GM21576 (cell line): ENCODE measurements around the gene PRICKLE4.
"Not testable (repeated sequence)": the region's sequence is repeated elsewhere in the genome, so short reads cannot be mapped to it uniquely, and the experiment has no call there.

ENCODE experiments used
- ATAC-seq: cut with Tn5 transposase; IDR thresholded peaks from one replicate; pipeline ENCODE4 v1.9.1; 2021; ENCODE audit warnings: mild to moderate bottlenecking, moderate library complexity; ENCODE audit not compliant: unreplicated experiment

Gene PRICKLE4

DNA sequence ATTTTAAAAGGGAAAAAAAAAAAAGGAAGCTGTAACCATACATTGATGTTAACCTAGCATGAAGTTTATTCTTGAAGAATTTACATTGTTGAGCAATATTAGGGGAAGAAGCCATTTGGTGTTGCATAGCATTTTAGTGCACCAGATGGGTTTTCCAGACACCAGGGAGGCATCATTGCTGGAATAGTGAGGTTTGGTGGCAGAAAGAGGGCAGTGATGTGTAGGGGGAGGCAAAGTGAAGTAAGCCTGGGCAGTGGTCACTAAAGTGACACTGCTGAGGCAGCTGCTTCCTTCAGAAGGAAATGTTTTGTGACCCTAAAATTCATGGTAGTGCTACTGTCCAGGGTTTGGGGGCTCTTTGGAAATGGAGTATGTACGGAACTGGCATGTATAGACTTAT lies 9.5 kb downstream of the PRICKLE4 start:
- no peak for ATAC-seq

DNA sequence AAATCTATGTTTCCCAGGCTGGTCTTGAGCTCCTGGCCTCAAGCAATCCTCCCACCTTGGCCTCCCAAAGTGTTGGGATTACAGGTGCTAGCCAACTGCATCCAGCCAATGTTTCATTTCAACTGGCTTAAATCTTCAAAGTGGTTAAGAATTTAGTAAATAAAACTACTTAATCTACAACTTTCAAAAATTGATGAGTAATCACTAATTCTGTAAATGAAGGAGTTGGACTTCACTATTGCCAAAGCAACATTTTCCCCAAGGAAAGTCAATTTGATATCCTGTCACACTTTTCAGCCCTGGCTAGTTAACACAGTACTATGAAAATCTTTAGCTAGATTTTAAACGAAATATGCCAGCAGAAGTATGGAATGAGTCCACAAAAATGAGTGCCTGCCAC lies 10.7 kb downstream of the PRICKLE4 start:
- ATAC-seq, result no peak

DNA sequence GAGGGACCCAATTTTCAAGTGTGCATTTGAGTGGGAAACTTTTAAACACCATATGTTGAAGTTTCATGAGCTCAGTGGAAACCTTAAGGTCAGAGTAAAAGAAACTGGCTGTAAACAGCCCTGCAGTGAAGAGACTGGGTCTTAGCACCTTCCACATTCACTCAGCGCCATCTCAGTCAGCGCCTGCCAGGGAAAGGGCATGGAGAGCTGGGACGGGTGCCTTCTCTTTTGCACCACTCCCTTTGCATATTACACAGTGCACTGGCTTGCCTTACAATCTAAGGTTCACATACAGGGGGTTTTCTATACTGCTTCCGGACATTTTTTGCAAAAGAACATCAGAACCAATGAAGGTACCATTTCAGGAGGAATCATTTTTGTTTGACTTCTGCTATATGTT lies 11.4 kb downstream of the PRICKLE4 start:
- ATAC-seq, result no peak

DNA sequence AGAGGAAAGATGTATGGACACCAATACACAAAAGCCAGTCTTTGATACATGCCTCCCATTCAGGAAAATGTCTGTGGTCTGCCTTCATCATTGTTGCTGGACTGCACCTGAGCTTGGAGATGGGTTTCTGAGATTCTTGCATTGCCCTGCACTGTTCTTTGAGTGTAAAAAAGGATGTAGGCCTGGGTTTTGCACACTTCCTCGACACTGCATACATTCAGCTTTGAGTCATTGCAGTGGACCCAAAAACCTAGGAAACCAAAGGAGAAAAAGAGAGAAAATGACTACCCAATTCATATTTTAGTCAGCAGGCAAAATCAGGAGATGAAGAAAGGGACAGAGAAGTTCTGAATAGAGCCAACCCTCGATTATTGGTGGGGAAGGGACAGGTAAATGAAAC lies 15.9 kb downstream of the PRICKLE4 start:
- no peak for ATAC-seq

DNA sequence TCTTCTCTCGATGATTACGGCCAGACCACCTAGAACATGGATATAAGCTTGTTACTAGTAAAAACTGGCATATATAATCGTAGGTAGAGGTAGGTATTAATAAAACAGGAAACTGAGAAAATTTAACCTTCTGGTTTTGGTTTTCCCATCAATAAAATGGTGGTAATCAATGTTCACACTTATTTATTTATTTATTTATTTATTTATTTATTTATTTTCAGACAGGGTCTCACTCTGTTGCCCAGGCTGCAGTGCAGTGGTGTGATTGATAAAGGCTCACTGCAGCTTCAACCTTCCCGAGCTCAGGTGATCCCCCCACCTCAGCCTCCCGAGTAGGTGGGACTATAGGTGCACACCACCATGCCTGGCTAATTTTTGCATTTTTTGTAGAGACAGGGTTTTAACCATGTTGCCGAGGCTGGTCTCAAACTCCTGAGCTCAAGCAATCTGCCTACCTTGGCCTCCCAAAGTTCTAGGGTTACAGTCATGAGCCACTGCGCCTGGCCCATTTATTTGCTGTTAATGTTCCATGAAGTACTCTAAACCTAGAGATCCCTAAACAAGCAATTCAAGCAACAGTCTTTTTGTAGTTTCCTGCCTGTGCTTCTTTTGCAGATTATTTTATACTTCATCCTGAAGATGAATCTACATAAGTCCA lies 18.4 kb downstream of the PRICKLE4 start:
- no peak for ATAC-seq

DNA sequence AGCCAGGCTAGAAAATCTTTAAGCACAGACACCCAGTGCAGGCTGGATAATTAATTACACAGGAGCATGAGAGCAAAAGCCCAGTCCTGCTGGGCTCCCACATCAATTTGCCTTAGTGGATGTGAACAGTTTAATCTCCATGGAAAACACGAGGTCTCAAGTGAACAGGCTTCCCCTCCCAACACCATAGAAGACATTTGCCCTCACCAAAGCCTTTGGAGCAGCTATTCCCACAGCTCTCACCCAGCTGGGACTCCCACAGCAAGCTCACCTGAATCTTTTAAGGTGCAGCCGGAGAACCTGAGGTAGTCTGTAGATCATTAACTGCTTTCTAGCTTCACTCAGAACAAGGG lies 19.0 kb downstream of the PRICKLE4 start:
- ATAC-seq, result no peak

DNA sequence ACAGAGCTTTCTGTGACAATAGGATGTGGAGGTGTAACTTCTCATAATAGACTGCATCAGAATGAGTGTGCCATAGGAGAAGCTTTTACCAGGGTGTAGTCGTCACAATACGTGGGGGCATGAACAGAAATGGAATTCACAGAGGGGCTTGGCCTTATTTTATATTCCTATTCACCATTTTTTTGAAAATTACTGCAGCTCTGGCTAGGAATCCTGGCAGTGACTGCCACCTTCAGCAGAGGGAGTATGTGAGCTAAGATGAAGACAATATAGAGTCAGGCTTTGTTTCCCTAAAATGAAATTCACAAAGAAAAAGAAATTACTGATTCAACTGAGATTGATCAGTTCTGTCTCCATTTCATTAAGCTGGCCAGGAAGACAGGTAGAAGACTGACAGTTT lies 20.8 kb downstream of the PRICKLE4 start:
- no peak for ATAC-seq

DNA sequence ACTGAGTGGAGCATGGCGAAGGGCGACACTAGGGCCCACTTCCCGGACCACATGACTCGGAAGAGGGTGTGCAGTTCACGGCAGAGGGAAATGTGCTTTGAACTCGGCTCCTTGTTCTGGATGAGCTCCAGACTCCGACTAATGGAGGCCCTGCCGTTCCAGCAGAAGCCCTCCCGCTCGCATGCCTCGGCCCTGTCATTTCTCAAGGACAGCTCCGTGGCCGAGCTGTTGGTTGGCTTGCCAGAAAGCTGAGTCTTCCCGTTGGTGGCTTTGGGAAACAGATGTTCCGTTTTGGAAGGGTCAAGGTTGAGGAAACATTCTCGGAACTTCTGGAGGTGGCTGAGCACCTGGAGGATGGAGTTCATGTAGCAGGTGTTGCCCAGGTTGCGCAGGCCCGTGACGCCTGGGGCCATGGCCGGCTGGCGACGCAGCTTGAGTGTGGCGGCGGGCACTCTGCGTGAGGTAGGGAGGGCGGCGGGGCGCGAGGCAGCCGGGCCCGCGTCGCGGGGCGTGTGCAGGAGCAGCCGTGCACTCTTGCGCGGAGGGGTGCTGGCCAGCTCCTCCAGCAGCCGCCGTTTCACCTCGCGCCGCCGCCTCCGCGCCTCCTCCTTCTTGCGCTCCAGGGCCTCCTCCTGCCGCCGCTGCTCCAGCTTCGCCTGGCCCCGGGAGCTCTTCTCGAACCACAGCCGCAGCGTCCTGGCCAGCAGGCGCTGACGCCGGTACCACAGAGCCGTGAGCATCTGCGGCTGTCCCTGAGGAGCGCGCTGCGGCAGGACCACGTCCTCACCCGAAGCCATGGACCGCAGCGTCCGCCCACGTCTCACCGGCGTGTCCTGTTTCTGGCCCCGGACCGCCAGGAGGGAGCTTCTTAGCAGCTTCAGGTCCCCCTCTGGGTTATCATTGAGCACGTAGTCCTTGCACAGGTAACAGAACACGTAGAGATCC lies 25.5 kb downstream of the PRICKLE4 start:
- no peak for ATAC-seq

DNA sequence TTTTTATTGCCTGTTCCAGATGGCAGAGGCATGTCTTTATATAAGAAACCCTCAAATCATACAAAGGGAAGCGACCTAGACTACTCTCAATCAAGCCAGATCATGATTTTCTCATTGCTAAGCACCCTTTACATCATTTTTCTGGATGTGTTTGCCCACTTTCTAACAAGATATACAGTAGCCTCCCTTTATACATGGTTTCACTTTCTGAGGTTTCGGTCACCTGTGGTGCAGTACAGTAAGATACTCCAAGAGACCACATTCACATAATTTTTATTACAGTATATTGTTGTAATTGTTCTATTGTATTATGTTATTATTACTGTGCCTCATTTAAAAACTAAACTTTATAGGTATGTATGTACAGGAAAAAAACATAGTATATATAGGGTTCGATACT lies 30.5 kb downstream of the PRICKLE4 start:
- ATAC-seq, result no peak

DNA sequence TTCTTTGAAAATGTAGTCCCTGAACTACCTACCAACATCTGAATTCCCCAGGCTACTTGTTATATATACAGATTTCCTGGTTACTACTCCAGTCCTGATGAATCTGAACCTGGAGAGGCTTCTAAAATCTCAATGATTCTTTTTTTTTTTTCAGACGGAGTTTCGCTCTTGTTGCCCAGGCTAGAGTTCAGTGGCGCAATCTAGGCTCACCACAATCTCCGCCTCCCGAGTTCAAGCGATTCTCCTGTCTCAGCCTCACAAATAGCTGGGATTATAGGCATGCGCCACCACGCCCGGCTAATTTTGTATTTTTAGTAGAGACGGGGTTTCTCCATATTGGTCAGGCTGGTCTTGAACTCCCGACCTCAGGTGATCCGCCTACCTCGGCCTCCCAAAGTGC lies 31.4 kb downstream of the PRICKLE4 start:
- not testable (repeated sequence) for ATAC-seq

DNA sequence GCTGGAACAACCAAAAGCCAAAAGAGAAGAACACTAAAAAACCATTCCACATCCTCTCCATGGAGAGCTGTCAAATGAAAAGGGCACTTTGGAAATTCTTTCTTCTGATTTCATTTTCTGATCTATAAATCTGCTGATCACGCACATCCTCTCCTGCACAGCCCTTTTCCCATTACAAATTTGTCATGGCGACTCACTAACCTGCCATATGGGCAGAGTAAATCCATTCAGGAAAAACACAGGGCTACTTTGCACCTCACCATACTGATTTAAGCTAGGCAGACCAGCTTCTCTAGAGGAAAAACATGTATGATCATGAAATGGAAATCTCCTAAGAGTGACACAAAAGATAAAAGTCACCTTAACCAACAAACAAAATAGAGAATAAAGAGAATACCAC lies 32.9 kb downstream of the PRICKLE4 start:
- ATAC-seq, result no peak

DNA sequence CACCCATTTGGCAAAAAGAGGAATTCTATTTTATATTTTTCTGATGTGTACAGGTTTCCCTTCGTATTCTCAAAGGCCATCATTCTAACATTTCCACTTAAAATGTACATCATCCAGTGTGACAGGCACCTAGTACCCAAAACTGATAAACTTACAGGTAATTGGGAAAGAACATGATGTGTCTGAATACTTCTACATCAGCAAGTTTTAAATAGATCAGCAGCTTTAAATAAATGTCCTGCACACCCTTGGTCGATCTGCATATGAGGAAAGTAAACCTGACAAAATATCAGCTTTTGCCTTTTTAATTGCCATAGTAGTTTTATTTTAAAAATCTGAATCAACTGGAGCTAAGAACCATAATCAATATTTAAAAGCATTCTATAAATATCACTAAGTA lies 33.4 kb downstream of the PRICKLE4 start:
- no peak for ATAC-seq

DNA sequence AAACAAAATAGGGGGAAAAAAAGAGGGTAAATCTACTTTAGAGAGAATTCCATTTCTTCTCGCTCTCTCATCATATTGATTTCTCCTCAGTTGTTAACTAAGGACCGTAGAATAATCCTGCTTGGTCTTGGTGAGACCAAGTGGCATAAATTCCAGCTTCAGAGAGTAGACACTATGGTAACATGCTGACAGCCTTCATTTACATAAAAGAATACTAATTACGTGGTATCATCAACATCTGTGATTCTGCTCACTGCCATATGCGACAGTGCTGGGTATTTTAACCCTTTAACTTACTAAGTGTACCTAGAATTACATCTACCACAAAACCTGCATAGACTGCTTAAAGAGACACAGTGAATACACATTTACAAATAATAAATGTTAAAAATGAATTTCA lies 34.0 kb downstream of the PRICKLE4 start:
- ATAC-seq, result no peak

DNA sequence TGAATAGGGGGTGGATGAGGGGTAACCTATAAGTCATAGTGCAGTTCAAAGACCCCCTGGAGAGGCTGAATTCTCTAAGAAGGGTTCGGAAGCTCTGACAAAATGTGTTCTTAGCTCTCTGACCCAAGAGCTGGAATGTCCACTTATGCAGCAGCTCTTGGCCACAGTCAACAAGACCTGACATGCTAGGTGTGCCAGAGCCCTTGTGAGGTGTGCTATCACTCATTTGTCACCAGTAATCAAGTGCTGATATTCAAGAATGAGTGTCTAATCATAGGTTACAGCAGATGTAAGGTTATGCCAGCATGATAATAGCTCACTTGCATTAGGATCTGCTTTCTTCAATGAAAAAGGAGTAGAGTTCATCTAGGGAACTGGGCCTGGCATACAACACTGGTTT lies 35.0 kb downstream of the PRICKLE4 start:
- no peak for ATAC-seq

DNA sequence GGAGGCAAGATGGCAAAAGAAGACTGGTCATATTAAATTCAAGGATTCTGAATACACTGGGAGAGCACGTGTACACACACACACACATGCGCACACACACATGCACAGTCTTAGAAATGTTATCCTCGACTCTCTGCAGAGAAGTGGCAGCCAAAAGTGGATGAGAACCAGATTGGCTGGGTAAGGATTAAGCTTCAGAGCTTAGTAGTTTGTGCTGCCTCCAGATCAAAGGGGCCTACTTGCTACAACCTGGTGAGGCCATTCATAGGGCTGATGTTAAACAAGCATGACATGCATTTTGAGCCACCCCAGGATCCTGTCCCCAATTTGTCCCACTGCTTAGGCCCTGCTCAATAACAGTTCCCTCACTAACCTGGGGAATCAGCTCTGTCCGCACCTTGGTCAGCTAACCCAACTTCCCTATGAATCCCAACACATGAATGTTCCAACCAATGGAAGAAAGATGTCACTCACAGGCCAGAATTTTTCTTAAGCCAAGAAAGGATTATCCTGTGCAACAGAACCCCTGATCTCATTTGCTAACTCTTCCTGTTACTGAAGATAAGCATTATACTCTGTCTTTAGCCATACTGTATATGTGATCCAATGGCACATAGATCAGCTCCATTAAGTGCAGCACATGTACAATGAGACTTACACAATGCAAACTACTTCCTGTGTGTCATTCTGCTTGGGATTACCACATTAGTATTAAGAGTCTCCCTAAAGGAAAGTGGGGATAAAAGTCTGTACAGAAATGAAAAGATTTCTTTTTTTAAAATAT lies 37.9 kb downstream of the PRICKLE4 start:
- no peak for ATAC-seq

DNA sequence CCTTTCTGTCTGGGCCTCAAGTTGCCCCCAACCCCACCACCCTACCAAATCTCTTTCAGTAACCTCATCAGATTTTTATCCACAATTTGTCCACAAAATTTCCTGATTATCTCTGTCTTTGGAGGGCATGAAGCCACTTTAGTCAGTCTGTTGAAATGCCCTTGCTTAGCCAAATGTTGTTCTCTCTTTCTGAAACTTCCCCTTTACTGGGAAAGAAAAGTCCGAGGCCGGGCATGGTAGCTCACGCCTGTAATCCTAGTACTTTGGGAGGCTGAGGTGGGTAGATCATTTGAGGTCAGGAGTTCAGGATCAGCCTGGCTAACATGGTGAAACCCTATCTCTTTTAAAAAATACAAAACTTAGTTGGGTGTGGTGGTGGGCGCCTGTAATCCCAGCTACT lies 40.7 kb downstream of the PRICKLE4 start:
- ATAC-seq, result no peak

DNA sequence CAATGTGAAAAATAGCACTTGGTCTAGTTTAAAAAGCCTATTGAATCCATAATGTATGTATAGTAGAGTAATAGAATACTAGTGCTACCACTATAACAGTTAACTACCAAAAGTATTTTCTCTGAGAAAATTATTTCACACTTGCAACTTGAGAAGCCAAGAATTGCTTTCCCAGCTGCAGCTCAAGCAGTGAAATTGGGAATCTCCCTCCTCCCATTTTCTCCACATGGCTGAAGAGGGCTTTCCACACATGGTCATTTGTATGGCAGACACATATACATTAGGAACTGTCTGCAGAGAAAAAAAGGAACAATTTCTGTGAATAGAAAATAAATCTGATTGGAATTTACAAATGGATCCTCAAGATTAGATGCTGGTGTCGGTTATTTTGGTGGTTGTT lies 41.4 kb downstream of the PRICKLE4 start:
- no peak for ATAC-seq

DNA sequence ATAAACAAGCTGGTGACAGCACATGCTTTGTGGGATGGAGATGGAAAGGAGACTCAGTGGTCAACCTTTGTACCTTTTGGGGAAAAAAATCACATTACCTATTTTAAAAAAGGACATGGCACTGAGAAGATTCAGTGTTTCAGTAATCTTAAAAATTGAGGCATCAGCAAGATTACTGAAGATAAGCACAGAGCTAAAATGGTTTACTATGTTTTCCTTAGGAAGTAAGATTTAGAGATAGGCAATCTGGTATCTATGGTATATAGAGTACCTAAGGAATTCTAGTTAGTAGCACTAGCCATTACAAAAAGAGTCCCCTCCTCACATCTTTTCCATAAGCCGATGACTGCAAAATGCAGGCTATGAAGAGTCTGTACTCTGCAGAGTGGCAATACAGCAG lies 42.6 kb downstream of the PRICKLE4 start:
- ATAC-seq, result no peak

DNA sequence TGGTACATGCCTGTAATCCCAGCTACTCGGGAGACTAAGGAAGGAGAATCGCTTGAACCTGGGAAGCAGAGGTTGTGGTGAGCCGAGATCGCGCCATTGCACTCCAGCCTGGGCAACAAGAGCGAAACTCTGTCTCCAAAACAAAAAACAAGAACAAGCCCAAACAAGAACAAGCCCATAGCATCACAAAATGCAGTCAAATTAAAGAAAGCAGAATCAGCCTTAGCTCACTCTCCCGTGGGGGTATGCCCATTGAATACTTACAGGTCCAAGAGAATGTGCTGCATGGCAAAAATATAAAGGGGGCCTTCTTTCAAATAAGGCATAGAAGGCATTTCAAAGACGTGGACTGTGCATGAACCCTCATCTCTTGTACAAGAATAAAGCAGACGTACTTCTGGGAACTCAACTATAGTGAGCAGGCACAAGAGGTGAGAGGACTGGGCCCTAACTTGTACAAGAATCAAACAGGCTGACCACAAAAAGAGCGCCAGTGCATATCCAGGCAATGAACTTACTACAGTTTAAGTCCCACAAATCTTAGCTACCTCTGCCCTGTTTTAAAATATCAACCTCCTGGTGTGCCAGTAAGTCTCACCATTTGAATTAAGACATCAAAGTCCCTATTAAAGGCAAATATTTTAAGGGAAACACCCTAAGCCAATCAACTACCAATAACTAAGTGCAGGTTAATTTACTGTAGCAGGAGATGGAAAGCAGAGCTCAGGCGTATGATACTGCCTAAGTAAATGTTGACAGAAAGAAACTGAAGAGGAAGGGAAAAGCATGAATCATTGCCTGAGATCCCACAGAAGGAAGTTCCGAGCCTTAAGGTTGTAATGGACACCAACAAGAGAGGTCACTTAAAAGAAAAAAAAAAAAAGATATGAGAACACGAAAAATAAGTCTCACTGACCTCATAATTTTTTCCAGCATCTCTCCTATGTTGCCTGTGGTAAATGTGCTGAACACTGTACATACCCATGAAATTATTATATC lies 44.3 kb downstream of the PRICKLE4 start:
- ATAC-seq, result no peak

DNA sequence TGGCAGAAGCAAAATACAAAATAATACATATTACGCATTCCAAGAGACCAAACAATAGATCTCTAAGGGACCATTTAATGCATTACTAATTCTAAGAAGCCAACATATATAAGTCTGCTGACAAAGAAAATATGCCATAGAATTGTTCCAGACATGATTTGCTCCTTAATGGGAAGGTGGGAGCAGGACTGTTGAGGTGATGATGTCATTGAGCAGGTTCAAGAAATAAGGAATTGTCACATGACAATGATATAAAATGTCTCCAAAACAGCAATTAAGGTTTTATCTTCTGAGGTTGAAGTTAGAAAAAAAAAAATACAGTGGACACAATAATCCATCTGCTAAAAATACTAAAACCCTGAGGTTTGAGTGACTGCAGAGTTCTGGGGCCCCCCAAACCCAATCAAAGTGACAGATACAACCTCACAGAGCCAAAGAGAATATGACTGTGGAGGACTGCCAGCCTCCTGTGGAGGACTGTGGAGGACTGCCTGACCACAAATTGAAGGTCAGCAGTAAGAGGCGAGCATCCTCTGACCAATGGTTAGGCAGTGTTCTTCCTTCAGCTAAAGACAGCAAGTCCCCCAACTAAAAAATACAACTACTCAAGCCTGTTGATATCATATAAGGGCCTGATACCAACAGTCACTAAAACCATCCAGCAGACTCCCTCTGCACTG lies 45.9 kb downstream of the PRICKLE4 start:
- no peak for ATAC-seq
